Measurements from ENCODE around the gene SPATS2L. TPM values are rescaled to one million over a fixed set of nuclear protein-coding genes. Genes with fewer than 3 reads are reported as not detected.

SPATS2L gene
- total and polyA plus RNA-seq, 2 of the 13 experiments (the other 11 are each of a cell fraction or from before 2014, with no cell fraction given) = 154 to 212 TPM

GRCh38 chr2:200405599-200406298, 99.3 kb downstream of the SPATS2L start (continued):
- TF ChIP-seq MEF2D (CRISPR knock-in tag; IDR thresholded peaks at IDR 0.05) (peak; percentile 94), GABPA (IDR thresholded peaks at IDR 0.05; ENCODE audit: low read depth, low read length) (no peak), GABPA (CRISPR knock-in tag; IDR thresholded peaks at IDR 0.05; ENCODE audit: low read depth) (peak; percentile 62), ATF4 (CRISPR knock-in tag; IDR thresholded peaks at IDR 0.05) (peak in 1 of 2 experiments; percentile 42; a peak in 1 of 4 replicates), KAT8 (CRISPR knock-in tag; IDR thresholded peaks at IDR 0.05) (peak; percentile 73), KLF6 (CRISPR knock-in tag; IDR thresholded peaks at IDR 0.05) (peak; percentile 74), HNF1B (CRISPR knock-in tag; IDR thresholded peaks at IDR 0.05) (peak; percentile 69), POLR2A (IDR thresholded peaks at IDR 0.05; ENCODE audit: insufficient read depth in 1 of 2, low read depth in 2 of 2, low read length in 2 of 2) (peak in 1 of 2 experiments; percentile 27; a peak in 1 of 4 replicates), ZNF263 (CRISPR knock-in tag; IDR thresholded peaks at IDR 0.05) (peak; percentile 87), ZNF710 (CRISPR knock-in tag; IDR thresholded peaks at IDR 0.05; ENCODE audit: borderline replicate concordance) (peak; percentile 92), KLF12 (CRISPR knock-in tag; IDR thresholded peaks at IDR 0.05; ENCODE audit: borderline replicate concordance) (no peak), ERF (CRISPR knock-in tag; IDR thresholded peaks at IDR 0.05) (peak; percentile 85), HNF4G (IDR thresholded peaks at IDR 0.05; ENCODE audit: borderline replicate concordance, low read depth, low read length) (peak; percentile 88), HNF4G (CRISPR knock-in tag; IDR thresholded peaks at IDR 0.05; ENCODE audit: borderline replicate concordance, low read depth) (peak; percentile 86; the same call in 1 of the 2 replicates), PHF8 (CRISPR knock-in tag; IDR thresholded peaks at IDR 0.05) (no peak), MAX (IDR thresholded peaks at IDR 0.05) (no peak; the same call in 1 of the 2 replicates), TP53 (CRISPR knock-in tag; conservative IDR thresholded peaks at IDR 0.05) (no peak), FOXP1 (IDR thresholded peaks at IDR 0.05) (no peak), FOXP1 (CRISPR knock-in tag; IDR thresholded peaks at IDR 0.05) (peak; percentile 84), ZBTB7B (CRISPR knock-in tag; IDR thresholded peaks at IDR 0.05) (no peak; the same call in 1 of the 2 replicates), NR2F1 (CRISPR knock-in tag; IDR thresholded peaks at IDR 0.05) (peak in 1 of 2 experiments; percentile 55; a peak in 2 of 4 replicates), NKX3-1 (CRISPR knock-in tag; IDR thresholded peaks at IDR 0.05) (peak; percentile 77; the same call in 1 of the 2 replicates), EZH2 (conservative IDR thresholded peaks at IDR 0.05; ENCODE audit: low read depth, low read length) (no peak), RARA (CRISPR knock-in tag; IDR thresholded peaks at IDR 0.05) (peak; percentile 66; the same call in 1 of the 2 replicates), ZNF572 (CRISPR knock-in tag; IDR thresholded peaks at IDR 0.05) (no peak), ZNF619 (CRISPR knock-in tag; IDR thresholded peaks at IDR 0.05) (no peak)
